ENCODE data around the gene BBS9. TPM values are rescaled to one million over a fixed set of nuclear protein-coding genes. Genes with fewer than 3 reads are reported as not detected.
"Not testable (repeated sequence)": the region's sequence is repeated elsewhere in the genome, so short reads cannot be mapped to it uniquely, and the experiment has no call there.

The BBS9 gene
- total and polyA plus RNA-seq, 4 donors, result 2.3 to 9.5 (median 4.5) TPM

DNA sequence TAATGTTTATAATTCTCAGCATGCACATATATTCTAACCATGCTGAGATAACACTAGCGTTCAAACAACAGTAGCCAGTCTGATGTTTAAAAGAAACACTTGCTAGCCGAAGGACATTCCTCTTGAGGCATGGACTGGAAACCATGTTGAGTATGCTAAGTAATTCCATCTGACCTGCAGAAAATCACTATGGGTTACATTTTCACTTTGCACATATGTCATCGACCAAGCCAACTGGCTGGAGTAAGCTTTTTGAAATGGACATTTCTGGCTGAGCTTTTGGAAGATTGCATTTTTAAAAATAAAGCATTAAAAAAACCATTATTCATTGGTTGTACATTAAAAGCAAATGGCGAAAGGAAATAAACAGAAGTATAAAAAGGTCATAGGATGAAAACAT lies 88.2 kb downstream of the BBS9 start:
- no peak overlapping the region for H3K4me3 ChIP-seq (ENCODE audit: low read depth in 1 of 3, low read length in 3 of 3)
- peaks cover 0 to 4% (median 0%) of the 10 kb centered on the region in 4 donors for H3K36me3 ChIP-seq (ENCODE audit: control insufficient read depth in 4 of 4, insufficient read depth in 3 of 4, low read depth in 1 of 4, low read length in 3 of 4)
- TF ChIP-seq, protein P1, sequence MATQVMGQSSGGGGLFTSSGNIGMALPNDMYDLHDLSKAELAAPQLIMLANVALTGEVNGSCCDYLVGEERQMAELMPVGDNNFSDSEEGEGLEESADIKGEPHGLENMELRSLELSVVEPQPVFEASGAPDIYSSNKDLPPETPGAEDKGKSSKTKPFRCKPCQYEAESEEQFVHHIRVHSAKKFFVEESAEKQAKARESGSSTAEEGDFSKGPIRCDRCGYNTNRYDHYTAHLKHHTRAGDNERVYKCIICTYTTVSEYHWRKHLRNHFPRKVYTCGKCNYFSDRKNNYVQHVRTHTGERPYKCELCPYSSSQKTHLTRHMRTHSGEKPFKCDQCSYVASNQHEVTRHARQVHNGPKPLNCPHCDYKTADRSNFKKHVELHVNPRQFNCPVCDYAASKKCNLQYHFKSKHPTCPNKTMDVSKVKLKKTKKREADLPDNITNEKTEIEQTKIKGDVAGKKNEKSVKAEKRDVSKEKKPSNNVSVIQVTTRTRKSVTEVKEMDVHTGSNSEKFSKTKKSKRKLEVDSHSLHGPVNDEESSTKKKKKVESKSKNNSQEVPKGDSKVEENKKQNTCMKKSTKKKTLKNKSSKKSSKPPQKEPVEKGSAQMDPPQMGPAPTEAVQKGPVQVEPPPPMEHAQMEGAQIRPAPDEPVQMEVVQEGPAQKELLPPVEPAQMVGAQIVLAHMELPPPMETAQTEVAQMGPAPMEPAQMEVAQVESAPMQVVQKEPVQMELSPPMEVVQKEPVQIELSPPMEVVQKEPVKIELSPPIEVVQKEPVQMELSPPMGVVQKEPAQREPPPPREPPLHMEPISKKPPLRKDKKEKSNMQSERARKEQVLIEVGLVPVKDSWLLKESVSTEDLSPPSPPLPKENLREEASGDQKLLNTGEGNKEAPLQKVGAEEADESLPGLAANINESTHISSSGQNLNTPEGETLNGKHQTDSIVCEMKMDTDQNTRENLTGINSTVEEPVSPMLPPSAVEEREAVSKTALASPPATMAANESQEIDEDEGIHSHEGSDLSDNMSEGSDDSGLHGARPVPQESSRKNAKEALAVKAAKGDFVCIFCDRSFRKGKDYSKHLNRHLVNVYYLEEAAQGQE (IDR thresholded peaks at IDR 0.05), result no peak
- TF ChIP-seq RXRA (IDR thresholded peaks at IDR 0.05) (no peak), RAD21 (IDR thresholded peaks at IDR 0.05) (no peak), HNF4G (IDR thresholded peaks at IDR 0.05) (no peak), EGR1 (IDR thresholded peaks at IDR 0.05; ENCODE audit: low read depth in 2 of 2) (no peak), FOXA2 (IDR thresholded peaks at IDR 0.05) (no peak)
- TF ChIP-seq, protein P2, sequence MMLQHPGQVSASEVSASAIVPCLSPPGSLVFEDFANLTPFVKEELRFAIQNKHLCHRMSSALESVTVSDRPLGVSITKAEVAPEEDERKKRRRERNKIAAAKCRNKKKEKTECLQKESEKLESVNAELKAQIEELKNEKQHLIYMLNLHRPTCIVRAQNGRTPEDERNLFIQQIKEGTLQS (IDR thresholded peaks at IDR 0.05), result no peak
- TF ChIP-seq, protein P3, sequence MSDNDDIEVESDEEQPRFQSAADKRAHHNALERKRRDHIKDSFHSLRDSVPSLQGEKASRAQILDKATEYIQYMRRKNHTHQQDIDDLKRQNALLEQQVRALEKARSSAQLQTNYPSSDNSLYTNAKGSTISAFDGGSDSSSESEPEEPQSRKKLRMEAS (IDR thresholded peaks at IDR 0.05), result no peak
- H3K4me1 ChIP-seq (ENCODE audit: control insufficient read depth in 4 of 4, insufficient read depth in 4 of 4, low read length in 3 of 4), result no peaks in the 10 kb centered on the region
- H3K27ac ChIP-seq (ENCODE audit: low read depth in 1 of 2, low read length in 2 of 2), result no peak overlapping the region
- no peak overlapping the region for H3K9ac ChIP-seq (ENCODE audit: low read depth in 1 of 2, low read length in 2 of 2)
- no peak for DNase-seq (ENCODE audit: low spot score)
- 97% methylated on average over 4 of the region's 4 CpGs for WGBS
- no peaks in the 10 kb centered on the region for H3K27me3 ChIP-seq (ENCODE audit: control insufficient read depth in 4 of 4, insufficient read depth in 4 of 4, low read length in 3 of 4)
- no peaks in the 10 kb centered on the region for H3K9me3 ChIP-seq (ENCODE audit: control insufficient read depth in 4 of 4, low read length in 3 of 4)

DNA sequence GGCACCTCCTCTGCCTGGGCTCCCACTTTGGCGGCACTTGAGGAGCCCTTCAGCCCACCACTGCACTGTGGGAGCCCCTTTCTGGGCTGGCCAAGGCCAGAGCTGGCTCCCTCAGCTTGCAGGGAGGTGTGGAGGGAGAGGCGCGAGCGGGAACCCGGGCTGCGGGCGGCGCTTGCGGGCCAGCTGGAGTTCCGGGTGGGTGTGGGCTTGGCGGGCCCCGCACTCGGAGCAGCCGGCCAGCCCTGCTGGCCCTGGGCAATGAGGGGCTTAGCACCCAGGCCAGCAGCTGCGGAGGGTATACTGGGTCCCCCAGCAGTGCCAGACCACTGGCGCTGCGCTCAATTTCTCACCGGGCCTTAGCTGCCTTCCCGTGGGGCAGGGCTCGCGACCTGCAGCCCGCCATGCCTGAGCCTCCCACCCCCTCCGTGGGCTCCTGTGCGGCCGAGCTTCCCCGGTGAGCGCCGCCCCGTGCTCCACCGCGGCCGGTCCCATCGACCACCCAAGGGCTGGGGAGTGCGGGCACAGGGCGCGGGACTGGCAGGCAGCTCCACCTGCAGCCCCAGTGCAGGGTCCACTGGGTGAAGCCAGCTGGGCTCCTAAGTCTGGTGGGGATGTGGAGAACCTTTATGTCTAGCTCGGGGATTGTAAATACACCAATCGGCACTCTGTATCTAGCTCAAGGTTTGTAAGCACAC lies 89.6 kb downstream of the BBS9 start:
- H3K9me3 ChIP-seq (ENCODE audit: control insufficient read depth in 4 of 4, low read length in 3 of 4); H3K4me1 ChIP-seq (ENCODE audit: control insufficient read depth in 4 of 4, insufficient read depth in 4 of 4, low read length in 3 of 4); H3K27ac ChIP-seq (ENCODE audit: low read depth in 1 of 2, low read length in 2 of 2); H3K36me3 ChIP-seq (ENCODE audit: control insufficient read depth in 4 of 4, insufficient read depth in 3 of 4, low read depth in 1 of 4, low read length in 3 of 4); H3K27me3 ChIP-seq (ENCODE audit: control insufficient read depth in 4 of 4, insufficient read depth in 4 of 4, low read length in 3 of 4); H3K4me3 ChIP-seq (ENCODE audit: low read depth in 1 of 3, low read length in 3 of 3); H3K9ac ChIP-seq (ENCODE audit: low read depth in 1 of 2, low read length in 2 of 2); DNase-seq (ENCODE audit: low spot score): not testable (repeated sequence)
- WGBS, result 95% methylated on average over 38 of the region's 38 CpGs

DNA sequence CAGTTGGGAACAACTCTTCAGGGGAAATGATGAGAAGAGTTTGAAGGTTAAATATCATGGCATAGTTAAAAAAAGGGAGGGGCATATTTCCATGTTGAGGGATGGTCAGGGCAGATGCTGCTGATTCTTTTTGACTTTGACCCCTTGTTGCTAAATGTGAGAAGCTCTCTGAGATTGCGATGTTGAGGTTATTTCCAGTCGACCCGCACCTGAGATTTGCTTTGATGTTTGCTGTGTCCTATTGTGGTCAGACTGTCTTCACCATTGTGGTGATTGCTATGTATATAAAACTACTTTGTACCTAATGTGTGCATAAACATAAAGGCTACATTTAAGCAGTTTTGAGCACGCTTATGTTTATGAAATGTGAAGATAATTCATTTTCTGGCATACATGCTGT lies 90.9 kb downstream of the BBS9 start:
- Histone ChIP-seq H3K27me3 (ENCODE audit: control insufficient read depth in 4 of 4, insufficient read depth in 4 of 4, low read length in 3 of 4) (no peaks in the 10 kb centered on the region), H3K9me3 (ENCODE audit: control insufficient read depth in 4 of 4, low read length in 3 of 4) (no peaks in the 10 kb centered on the region), H3K9ac (ENCODE audit: low read depth in 1 of 2, low read length in 2 of 2) (no peak overlapping the region), H3K36me3 (ENCODE audit: control insufficient read depth in 4 of 4, insufficient read depth in 3 of 4, low read depth in 1 of 4, low read length in 3 of 4) (no peaks in the 10 kb centered on the region), H3K4me1 (ENCODE audit: control insufficient read depth in 4 of 4, insufficient read depth in 4 of 4, low read length in 3 of 4) (no peaks in the 10 kb centered on the region), H3K27ac (ENCODE audit: low read depth in 1 of 2, low read length in 2 of 2) (no peak overlapping the region), H3K4me3 (ENCODE audit: low read depth in 1 of 3, low read length in 3 of 3) (no peak overlapping the region)
- WGBS, result 72% methylated on average over 4 of the region's 4 CpGs
- TF ChIP-seq FOXA1 (IDR thresholded peaks at IDR 0.05) (no peak), HNF4A (conservative IDR thresholded peaks at IDR 0.05) (peak in 1 of 2 donors; percentile 16)
- TF ChIP-seq, protein P1 (IDR thresholded peaks at IDR 0.05), result no peak
- no peak for DNase-seq (ENCODE audit: low spot score)
